GM21717 (cell line): ENCODE data around the gene MAPK9.

Experiments used
- ATAC-seq: cut with Tn5 transposase; IDR thresholded peaks from one replicate; pipeline ENCODE4 v1.9.1; 2021; ENCODE audit warnings: mild to moderate bottlenecking, moderate library complexity; ENCODE audit not compliant: unreplicated experiment

MAPK9 gene

GRCh38 chr5:180207593-180207992, 84.3 kb downstream of the MAPK9 start:
- no peak for ATAC-seq

- no peak for ATAC-seq
Measured at GRCh38 chr5:180206993-180207392, 84.9 kb downstream of the MAPK9 start.

GRCh38 chr5:180205916-180206315, 86.0 kb downstream of the MAPK9 start:
- ATAC-seq, result no peak

- no peak for ATAC-seq
Measured at GRCh38 chr5:180204276-180204819, 87.5 kb downstream of the MAPK9 start.

- no peak for ATAC-seq
Measured at GRCh38 chr5:180202939-180203573, 88.8 kb downstream of the MAPK9 start.

- no peak for ATAC-seq
Measured at GRCh38 chr5:180201051-180201987, 90.6 kb downstream of the MAPK9 start.

GRCh38 chr5:180199390-180199789, 92.5 kb downstream of the MAPK9 start:
- ATAC-seq, result no peak

GRCh38 chr5:180198208-180198607, 93.7 kb downstream of the MAPK9 start:
- ATAC-seq, result no peak

GRCh38 chr5:180197016-180197702, 94.7 kb downstream of the MAPK9 start:
- ATAC-seq, result no peak

GRCh38 chr5:180194410-180195345, 97.2 kb downstream of the MAPK9 start:
- ATAC-seq, result no peak

- no peak for ATAC-seq
Measured at GRCh38 chr5:180193749-180194375, 98.0 kb downstream of the MAPK9 start.

- ATAC-seq, result no peak
Measured at GRCh38 chr5:180191716-180192115, 100.2 kb downstream of the MAPK9 start.

- ATAC-seq, result no peak
Measured at GRCh38 chr5:180187767-180188166, 104.1 kb downstream of the MAPK9 start.
